GM19238 (cell line): ENCODE measurements around the gene DYRK1A.
"Not testable (repeated sequence)": the region's sequence is repeated elsewhere in the genome, so short reads cannot be mapped to it uniquely, and the experiment has no call there.

Experiments
- DNase-seq: peaks from one replicate; pipeline ENCODE4 v3.0.0; 2011; ENCODE audit warnings: low spot score; ENCODE audit not compliant: insufficient read length

DYRK1A gene

DNA sequence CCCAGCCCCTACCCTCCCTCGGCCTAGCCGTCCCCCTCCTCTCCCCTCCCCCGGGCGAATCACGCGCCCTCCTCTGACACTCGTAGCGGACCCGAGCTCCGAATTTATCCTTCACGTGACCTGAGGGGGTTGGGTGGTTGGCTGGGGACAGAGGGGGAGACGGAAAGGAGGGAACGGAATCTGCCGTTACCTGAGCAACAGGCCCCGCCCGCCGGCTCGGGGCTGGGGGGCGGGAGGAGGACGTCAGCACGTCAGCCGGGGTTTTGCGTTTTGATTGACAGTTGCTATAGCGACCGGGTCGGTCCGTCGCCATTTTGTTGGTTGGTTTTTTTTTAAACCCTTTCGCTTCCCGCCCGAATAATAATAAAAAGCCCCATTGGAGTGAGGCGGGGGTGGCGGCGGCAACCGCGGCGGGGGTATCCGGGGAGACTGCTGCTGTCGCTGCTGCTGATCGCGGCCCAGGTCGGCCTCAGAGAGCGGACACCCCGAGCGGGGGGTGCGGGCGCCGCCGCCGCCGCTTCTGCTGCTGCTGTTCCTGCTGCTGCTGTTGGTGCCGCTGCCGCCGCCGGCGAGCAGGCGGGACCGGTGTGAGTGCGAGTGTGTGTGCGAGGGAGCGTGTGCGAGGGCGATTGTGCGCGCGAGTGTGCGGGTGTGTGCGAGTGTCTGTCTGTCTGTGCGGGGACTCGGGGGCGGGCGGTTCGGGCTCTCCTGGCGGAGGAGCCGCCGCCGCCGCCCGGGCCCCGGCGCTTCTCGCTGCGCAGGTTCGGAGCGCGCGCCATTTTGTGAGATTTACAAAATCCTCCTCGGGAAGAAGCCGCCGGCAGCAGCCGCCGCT, at the start of gene DYRK1A:
TSS of gene DYRK1A (plus strand) at position 292 of the 835 bp plus-strand sequence. CDS start 53,602 bp downstream, outside the sequence.
- DNase-seq: peak; percentile 96

DNA sequence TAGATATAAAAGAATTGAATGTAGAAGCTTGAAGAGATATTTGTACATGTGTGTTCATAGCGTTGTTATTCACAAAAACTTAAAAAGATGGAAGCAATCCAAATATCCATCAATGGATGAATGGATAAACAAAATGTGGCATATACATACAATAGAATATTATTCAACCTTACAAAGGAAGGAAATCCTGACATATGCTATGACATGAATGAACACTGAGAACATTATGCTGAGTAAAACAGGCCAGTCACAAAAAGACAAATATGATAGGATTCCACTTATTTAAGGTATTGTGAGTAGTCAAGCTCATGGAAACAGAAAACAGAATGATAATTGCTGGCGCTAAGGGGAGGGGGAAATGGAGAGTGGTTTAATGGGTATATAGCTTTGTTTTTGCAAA, 47.0 kb upstream of the DYRK1A start:
- no peak for DNase-seq

DNA sequence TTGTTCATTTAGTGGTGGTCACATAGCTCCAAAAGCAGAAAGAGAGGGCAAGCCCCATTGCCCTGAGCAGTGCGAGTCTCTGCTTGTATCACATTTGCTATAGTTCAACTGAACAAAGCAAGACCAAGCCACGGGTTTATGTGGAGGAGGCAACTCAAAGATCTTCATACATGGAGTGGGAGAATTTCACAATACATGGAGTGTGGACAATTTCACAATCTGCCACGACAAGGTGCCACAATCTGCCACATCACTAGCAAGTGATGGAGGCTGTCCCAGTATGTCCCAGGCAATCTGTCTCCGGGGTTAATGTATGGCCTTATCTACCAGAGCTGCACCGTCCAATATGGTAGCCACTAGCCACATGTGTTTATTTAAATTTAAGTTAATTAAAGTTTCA, 44.5 kb upstream of the DYRK1A start:
- DNase-seq: no peak

DNA sequence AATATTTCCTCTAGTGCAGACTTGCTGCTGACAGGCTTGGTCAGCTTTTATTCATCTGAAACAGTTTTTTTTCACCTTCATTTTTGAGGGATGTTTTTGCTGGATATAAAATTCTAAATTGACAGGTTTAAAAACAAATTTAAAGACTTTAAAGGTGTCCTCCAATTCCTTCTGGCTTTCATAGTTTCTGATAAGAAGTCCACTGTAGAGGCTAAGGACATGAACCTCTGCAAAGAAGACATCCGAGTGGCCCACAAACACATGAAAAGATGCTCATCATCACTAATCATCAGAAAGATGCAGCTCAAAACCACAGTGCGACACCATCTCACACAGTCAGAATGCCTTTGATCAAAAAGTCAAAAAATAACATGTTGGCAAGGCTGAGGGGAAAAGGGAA, 42.0 kb upstream of the DYRK1A start:
- DNase-seq: no peak

DNA sequence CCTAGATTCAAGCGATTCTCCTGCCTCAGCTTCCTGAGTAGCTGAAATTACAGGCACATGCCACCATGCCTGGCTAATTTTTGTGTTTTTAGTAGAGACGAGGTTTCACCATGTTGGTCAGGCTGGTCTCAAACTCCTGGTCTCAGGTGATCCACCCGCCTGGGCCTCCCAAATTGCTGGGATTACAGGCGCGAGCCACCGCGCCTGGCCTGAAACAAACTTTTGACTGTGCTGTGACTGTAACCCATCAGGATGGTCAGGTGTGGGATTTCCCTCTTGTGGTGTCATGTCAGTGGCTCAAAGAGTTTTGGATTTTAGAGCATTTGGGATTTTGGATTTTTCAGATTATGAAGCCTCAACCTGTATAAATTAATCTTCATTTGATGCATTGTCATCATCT, 38.4 kb upstream of the DYRK1A start:
- DNase-seq: not testable (repeated sequence)

DNA sequence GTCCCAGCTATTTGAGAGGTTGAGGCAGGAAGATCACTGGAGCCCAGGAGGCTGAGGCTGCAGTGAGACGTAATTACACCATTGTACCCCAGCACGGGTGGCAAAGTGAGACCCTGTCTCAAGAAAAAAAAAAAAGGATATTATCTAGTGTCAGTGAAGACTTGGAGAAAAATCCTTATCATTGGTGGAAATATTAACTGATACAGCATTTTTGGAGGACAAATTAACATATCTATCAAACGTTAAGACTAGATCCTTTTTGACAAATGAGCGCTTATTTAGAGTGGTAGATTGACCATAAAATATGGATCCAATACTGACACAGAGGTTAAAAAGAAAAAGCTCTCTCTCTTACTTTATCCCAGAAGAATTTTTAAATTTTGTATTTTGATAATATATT, 35.2 kb upstream of the DYRK1A start:
- no peak for DNase-seq

DNA sequence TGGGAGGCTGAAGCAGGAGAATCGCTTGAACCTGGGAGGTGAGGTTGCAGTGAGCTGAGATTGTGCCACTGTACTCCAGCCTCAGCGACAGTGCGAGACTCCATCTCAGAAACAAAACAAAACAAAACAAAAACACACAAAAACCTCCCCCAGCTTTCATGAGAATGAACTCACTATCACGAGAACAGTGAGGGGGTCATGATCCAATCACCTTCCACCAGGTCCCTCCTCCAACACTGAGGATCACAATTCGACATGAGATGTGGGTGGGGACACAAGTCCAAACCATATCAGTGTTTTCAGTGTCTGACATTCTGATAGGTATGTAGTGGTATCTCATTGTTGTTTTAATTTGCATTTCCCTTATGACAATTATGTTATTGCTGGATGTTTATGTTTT, 31.5 kb upstream of the DYRK1A start:
- no peak for DNase-seq

DNA sequence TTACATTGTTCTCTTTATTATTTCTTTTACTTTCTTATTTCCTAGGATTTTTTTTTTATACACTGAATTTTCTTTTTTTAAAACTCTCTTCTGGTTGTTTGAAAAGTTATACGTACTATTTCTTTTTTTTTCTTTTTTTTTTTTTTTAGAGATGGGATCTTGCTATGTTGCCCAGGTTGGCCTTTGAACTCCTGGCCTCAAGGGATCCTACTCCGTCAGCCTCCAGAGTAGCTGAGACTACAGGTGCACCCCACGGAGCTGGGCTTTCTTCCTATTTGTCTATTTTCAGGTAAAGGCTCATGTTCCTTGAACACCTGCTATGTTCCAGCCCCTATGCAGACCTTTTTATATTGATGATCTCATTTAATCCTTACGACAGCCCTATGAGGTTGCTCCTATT, 29.4 kb upstream of the DYRK1A start:
- DNase-seq: no peak

DNA sequence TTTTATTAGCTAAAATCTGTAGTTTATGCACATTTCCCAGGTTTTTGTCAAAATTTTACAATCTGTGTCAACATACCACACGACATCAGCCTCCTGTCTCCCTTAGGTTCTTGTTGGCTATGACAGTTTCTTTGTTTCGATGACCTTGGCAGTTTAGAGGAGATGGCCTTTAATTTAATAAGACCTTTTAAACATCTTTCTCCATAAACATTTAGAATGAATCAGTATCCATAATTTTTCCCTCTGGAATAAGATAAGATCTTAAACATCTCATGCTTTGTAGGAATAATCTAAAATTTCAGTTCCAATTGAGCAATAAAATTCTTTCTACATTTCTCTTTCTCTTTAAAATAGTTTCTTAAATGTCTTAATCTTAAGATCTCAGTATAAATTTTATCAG, 28.7 kb upstream of the DYRK1A start:
- no peak for DNase-seq

DNA sequence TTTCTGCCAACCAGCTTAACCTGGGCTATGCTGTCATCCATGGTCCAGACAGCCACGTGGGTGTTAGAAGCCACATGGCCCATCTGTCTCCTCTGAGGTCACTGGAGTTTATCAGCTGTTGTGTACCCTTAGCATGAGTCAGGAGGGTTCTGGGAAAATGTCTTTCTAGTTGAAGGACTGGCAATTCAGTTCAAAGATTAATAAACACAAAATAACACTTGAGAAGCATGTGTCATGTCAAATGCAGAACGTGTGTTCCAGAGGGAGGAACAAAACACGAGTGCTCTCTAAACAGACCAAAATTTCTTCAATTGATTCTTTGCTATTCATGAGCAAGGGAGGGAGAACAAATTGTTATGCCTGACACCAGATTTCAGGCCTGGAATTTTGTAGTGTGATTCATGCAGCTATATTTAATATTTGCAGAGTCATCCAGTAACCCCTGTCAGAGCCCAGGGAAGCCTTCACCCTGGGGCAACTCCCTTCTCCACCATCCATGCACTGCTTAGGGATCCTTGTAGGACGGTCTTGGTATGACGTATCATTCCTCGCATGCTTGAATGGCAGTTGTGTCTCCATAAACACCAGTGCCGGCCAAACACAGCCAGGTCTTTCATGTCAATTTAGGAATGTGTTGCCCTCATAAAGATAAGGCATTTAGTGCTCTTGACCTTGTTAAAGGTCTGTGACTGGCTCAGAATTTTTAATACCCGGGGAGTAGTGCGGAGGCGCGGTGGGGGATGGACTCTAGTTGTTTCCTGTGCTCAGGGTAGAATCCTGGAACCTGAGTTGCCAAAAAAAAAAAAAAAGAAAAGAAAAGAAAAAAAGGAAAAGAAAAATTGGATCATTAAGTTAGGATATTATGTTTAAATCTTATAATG, 27.7 kb upstream of the DYRK1A start:
- DNase-seq: no peak

DNA sequence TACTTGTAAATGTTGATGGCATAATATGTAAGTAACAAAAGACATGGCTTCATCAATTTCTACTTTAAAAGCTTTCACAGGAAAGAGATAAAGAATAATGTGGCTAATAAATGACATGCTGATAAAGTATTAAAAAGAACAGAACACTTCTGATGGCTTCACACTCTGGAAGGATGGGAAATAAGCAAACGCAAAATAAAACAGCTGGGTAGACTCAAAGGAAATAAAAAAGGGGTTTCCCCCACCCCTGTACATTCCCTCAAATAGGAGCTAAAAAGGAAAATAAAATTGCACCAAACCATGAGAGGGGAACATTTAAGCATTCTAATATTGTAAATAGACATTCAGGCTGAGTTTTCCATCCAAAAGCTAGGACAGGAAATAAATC, 27.0 kb upstream of the DYRK1A start:
- no peak for DNase-seq

DNA sequence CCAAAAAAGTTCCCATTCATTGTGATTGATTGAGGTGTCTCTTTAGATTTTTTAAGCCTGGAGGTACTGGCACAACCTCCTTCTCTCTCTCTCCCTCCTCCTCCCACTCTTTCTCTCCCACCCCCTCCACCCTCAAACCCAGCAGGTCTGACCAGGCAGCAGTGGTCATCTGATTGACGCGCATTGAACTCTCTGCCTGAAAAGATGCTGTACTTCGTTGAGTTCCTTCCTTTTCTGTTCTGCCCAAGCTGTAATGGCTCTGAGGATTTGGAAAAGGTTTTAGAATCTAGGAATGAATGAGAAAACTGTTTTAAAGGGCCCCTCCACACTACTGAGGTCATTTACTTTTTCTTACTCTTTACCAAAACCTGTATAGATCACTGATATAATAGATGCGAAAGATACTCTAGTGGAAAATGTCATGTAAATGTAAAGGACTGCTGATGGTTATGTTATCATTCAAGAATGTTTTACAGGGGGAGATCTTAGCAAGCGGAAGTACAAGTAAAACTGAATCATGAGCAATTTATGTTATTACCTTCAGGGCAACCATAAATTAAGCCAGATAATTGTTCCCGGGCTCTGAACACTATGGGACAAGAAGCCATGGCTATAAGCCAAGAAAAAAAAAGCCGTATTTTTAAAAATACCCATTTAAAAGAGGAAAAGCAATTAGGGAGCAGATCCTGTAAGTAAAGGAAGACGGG, 25.2 kb upstream of the DYRK1A start:
- no peak for DNase-seq

DNA sequence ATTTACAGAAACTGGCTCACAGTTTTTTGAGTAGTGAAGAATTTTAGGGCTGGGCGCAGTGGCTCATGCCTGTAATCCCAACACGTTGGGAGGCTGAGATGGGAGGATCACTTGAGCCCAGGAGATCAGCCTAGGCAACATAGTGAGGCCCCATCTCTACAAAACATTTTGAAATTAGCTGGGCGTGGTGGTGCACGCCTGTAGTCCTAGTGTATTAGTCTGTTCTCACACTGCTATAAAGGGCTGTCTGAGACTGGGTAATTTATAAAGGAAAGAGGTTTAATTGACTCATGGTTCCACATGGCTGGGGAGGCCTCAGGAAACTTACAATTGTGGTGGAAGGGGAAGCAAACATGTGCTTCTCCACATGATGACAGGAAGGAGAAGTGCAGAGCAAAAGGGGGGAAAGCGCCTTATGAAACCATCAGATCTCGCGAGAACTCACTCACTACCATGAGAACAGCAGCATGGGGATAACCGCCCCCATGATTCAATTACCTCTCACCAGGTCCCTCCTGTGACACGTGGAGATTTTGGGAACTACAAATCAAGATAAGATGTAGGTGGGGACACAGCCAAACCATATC, 24.4 kb upstream of the DYRK1A start:
- no peak for DNase-seq

DNA sequence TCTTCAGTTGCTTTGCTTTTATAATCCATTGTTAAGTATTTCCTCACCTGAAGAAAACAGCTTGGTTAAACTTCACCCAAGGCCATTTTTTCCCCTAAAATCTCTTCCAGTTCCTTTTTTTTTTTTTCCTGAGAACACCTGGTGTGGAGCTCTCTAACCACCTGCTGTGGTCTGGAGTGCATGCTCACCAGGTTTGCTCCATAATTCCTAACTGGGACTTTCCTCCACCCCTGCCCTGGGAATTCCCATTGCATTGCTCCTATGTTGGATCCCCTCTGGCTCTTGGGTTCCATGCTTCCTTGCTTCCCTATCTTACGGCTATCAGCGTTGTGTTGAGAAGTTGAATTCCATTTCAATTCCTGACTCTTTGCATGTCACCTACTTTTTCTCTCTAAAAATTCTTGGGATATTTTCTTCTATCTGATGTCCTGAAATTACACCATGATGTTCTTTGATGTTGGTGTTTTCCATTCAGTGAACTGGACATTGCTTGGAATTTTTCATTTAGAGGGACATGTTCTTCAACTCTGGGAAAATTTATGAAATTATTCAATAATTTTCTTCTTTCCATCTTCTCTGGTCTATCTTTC, 19.6 kb upstream of the DYRK1A start:
- no peak for DNase-seq

DNA sequence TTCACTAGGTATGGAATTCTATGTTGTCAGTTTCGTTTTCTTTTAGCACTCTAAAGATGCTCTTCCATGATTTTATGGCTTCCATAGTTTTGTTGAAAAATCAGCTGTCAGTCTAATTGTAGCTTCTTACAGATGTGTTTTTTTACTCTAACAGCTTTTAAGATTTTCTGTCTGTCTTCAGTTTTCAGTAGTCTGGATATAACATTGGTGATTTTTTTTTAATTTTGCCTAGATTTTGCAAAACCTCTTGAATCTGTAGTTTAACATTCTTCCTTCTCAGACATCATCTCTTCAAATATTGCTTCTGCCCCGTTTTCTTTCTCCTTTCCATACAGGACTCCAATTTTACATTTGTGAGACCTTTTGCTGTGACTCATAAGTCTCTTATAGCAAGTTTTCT, 17.9 kb upstream of the DYRK1A start:
- DNase-seq: no peak

DNA sequence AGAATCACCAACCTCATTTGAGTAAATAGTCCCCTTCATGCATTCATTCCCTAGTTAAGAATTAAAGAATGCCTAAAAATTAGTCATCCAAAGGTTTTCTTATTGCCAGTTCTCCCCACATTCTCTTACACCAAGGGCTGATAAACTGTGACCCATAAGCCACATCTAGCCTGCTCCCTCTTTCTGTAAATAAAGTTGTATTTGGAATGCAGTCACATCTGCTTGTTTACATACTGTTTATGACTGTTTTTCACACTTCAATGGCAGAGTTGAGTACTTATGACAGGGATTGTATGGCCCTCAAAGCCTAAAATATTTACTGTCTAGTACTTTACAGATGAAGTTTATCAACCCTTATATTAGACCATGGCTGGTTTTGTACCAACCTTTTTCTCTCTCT, 16.1 kb upstream of the DYRK1A start:
- no peak for DNase-seq

DNA sequence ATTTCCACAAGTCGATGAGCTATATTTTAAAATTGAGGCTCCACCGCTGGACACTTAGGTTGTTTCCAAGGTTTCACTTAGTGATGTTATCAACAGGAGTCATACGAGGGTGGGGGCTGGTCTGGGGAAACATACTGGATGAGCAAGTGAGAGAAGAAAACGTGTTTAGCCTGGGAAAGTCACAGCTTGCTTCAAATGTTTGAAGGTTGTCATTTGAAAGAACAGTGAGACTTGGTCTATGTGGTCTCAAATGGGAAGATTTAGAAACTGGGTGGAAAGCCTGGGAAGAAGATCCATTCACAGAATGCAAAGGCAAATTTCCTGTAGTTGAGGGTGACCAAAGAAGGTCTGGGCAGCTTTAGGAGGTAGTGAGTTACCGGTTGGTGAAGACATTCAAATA, 9.9 kb upstream of the DYRK1A start:
- DNase-seq: no peak

DNA sequence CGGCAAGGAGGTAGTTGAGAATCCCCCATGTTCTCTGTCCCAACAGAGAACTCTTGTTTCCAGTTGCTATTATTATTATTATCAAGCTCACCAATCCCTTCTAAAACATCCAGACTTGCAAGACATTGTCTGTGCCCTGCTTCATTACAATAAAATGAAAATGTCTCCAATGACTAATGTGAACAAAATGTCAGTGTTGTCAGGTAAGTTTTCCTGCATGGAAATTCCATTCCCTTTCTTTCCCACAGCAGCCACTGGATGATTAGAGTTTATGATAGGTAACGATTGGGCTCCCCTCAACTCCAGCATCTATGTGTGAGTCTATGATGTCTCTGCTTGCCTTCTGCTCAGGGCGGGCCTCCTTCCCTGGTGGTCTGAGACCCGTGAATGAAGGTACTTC, 8.9 kb upstream of the DYRK1A start:
- no peak for DNase-seq

DNA sequence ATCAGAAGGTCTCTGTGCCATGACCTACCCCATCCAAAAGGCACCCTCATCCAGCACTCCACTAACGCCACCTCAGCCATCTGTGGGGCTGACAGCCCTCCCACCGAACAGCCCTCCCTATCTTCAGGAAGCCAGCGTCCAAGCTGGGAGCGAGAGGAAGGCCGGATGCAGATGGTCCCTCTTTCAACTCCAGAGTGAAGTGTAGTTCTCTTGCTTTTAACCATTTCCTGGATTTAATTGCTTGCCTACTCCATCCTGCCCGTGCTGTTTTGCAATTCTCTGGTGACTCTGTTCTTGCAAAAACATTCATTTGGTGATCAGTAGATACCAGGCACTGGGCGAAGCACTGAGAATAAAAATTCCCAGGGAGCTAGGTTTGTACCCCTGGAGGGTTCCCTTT, 8.2 kb upstream of the DYRK1A start:
- DNase-seq: no peak

DNA sequence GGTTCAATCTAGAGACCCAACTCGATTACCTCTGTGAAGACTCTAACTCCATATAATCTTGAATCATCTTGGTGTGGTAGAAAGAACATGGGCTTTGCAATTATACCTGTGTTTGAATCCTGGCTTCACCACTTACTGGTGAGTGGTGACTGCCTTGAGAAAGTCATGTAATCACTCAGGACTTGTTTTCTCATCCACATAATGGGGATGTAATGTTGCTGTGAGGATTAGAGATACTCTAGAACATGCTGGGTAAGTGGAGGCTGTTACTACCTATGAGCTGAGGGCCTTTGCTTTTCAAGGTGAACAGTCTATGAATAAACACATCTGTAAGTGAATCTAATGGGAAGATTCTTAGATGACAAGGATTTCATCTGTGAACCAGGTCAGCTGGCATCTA, 2.6 kb upstream of the DYRK1A start:
- DNase-seq: no peak

DNA sequence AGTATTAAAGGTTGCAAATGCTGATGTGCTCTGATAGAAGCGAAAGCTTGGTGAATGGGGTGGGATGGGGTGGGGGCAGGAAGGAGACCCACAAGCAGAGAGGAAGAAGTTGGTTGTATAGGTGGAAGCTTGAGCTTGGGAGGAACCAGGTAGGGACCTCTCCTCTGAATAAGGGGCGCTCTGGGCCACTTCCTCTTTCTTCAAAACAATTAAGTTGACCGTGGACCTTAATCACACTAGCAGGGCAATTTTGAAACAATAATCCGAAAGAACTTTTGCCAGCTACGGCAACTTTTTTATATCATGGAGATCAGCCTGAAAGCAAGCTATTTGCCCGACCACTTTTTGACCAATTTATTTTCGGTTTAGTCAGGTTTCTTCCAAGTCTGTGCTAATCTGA, 1.9 kb upstream of the DYRK1A start:
- DNase-seq: no peak
